Measurements from ENCODE around the gene ASL.
"Not testable (repeated sequence)": the region's sequence is repeated elsewhere in the genome, so short reads cannot be mapped to it uniquely, and the experiment has no call there.

ASL gene

GRCh38 chr7:66075590-66076461 lies at the start of gene ASL:
ASL (plus strand) TSS chr7:66075819; CDS start chr7:66076082, 263 bp downstream.
- peak; percentile 94 for DNase-seq (ENCODE audit: low spot score)

- not testable (repeated sequence) for DNase-seq (ENCODE audit: low spot score)
Observed at GRCh38 chr7:66028342-66028741, 47.3 kb upstream of the ASL start.

- DNase-seq (ENCODE audit: low spot score) = no peak
Observed at GRCh38 chr7:66033471-66034385, 41.9 kb upstream of the ASL start.

- not testable (repeated sequence) for DNase-seq (ENCODE audit: low spot score)
Observed at GRCh38 chr7:66034436-66035010, 41.1 kb upstream of the ASL start.

GRCh38 chr7:66036382-66036781 lies 39.2 kb upstream of the ASL start:
- DNase-seq (ENCODE audit: low spot score) = no peak

GRCh38 chr7:66036788-66037187 lies 38.8 kb upstream of the ASL start:
- DNase-seq (ENCODE audit: low spot score) = no peak

- DNase-seq (ENCODE audit: low spot score) = no peak
Observed at GRCh38 chr7:66039094-66039670, 36.4 kb upstream of the ASL start.

GRCh38 chr7:66043681-66044497 lies 31.7 kb upstream of the ASL start:
- DNase-seq (ENCODE audit: low spot score) = peak; percentile 5

- not testable (repeated sequence) for DNase-seq (ENCODE audit: low spot score)
Observed at GRCh38 chr7:66044498-66044854, 31.1 kb upstream of the ASL start.

- no peak for DNase-seq (ENCODE audit: low spot score)
Observed at GRCh38 chr7:66047426-66047825, 28.2 kb upstream of the ASL start.

GRCh38 chr7:66049886-66050285 lies 25.7 kb upstream of the ASL start:
- DNase-seq (ENCODE audit: low spot score) = not testable (repeated sequence)

- DNase-seq (ENCODE audit: low spot score) = no peak
Observed at GRCh38 chr7:66050337-66050957, 25.2 kb upstream of the ASL start.

GRCh38 chr7:66050990-66051448 lies 24.6 kb upstream of the ASL start:
- no peak for DNase-seq (ENCODE audit: low spot score)

- DNase-seq (ENCODE audit: low spot score) = no peak
Observed at GRCh38 chr7:66052447-66052846, 23.2 kb upstream of the ASL start.

GRCh38 chr7:66054063-66054462 lies 21.6 kb upstream of the ASL start:
- DNase-seq (ENCODE audit: low spot score) = no peak

GRCh38 chr7:66055321-66055956 lies 20.2 kb upstream of the ASL start:
- no peak for DNase-seq (ENCODE audit: low spot score)

GRCh38 chr7:66060796-66061195 lies 14.8 kb upstream of the ASL start:
- no peak for DNase-seq (ENCODE audit: low spot score)

GRCh38 chr7:66069732-66070131 lies 5.9 kb upstream of the ASL start:
- DNase-seq (ENCODE audit: low spot score) = no peak

- no peak for DNase-seq (ENCODE audit: low spot score)
Observed at GRCh38 chr7:66070222-66070621, 5.4 kb upstream of the ASL start.

- not testable (repeated sequence) for DNase-seq (ENCODE audit: low spot score)
Observed at GRCh38 chr7:66072208-66072607, 3.4 kb upstream of the ASL start.

Measured in globus pallidus (tissue), 1 donor.